Measurements from ENCODE around the gene ZDHHC14.

The ZDHHC14 gene

GRCh38 chr6:157488716-157489118 is 107.7 kb downstream of the ZDHHC14 start:
- TF ChIP-seq CTCF (IDR thresholded peaks at IDR 0.05): no peak

GRCh38 chr6:157490611-157491269 is 109.8 kb downstream of the ZDHHC14 start:
- TF ChIP-seq CTCF (IDR thresholded peaks at IDR 0.05): no peak

GRCh38 chr6:157491571-157492232 is 110.7 kb downstream of the ZDHHC14 start:
- TF ChIP-seq CTCF (IDR thresholded peaks at IDR 0.05): no peak

GRCh38 chr6:157492249-157492648 is 111.3 kb downstream of the ZDHHC14 start:
- no peak for TF ChIP-seq CTCF (IDR thresholded peaks at IDR 0.05)

GRCh38 chr6:157492741-157493140 is 111.8 kb downstream of the ZDHHC14 start:
- TF ChIP-seq CTCF (IDR thresholded peaks at IDR 0.05): no peak

GRCh38 chr6:157493173-157493572 is 112.2 kb downstream of the ZDHHC14 start:
- TF ChIP-seq CTCF (IDR thresholded peaks at IDR 0.05): no peak

GRCh38 chr6:157493576-157493975 is 112.6 kb downstream of the ZDHHC14 start:
- no peak for TF ChIP-seq CTCF (IDR thresholded peaks at IDR 0.05)

Data from LNCAP (cell line).